ENCODE data around the gene DENND10. TPM values are rescaled to one million over a fixed set of nuclear protein-coding genes. Genes with fewer than 3 reads are reported as not detected.
A peak's percentile ranks its signal among the peaks of the same experiment; 100 is the strongest.
"Not testable (repeated sequence)": the region's sequence is repeated elsewhere in the genome, so short reads cannot be mapped to it uniquely, and the experiment has no call there.

Gene DENND10
- total RNA-seq, 1 donor = 102 TPM

DNA sequence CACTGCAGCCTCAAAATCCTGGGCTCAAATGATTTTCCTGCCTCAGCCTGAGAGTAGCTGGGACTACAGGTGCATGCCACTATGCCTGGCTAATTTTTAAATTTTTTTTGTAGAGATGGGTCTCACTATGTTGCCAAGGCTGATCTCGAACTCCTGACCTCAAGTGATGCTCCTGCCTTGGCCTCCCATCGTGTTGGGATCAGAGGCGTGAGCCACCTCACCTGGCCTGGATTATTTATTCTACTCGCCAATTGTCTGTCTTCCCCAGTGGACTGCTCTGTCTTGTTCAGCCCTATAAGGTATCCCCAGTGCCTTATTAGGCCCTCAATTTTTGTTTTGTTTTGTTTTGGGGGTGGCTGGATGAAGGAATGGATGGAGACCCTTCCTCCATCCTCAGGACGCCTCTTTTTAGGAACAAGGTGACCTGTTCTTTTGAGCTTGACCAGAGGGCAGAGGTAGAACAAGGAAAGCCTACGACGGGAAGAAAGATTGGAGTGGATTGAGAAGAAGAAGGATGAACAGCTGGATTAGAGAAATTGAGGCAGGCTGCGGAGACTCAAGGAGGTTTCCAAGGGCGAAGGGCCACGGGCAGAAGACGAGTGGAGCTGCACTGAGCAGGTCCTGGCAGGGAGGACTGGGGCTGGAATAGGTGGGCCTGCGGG, 541 bp upstream of the DENND10 start:
- Histone ChIP-seq H3K36me3 (ENCODE audit: insufficient read depth, low read length) (peaks cover 4% of the 10 kb centered on the region), H2AFZ (ENCODE audit: low read length) (peak overlapping the region; percentile 62), H3K4me2 (ENCODE audit: insufficient read depth, low read length) (peak overlapping the region; percentile 39), H4K20me1 (ENCODE audit: insufficient read depth, low read length) (no peaks in the 10 kb centered on the region), H3K79me2 (ENCODE audit: insufficient read depth, low read length) (peaks cover 29% of the 10 kb centered on the region), H3K27me3 (ENCODE audit: insufficient read depth, low read length) (no peaks in the 10 kb centered on the region), H3K4me1 (ENCODE audit: insufficient read depth, low read length) (peaks cover 11% of the 10 kb centered on the region), H3K9me3 (ENCODE audit: low read depth, low read length) (no peaks in the 10 kb centered on the region), H3K27ac (ENCODE audit: low read depth, low read length) (no peak overlapping the region), H3K4me3 (ENCODE audit: insufficient read depth, low read length) (no peak overlapping the region)
- TF ChIP-seq, protein P1, sequence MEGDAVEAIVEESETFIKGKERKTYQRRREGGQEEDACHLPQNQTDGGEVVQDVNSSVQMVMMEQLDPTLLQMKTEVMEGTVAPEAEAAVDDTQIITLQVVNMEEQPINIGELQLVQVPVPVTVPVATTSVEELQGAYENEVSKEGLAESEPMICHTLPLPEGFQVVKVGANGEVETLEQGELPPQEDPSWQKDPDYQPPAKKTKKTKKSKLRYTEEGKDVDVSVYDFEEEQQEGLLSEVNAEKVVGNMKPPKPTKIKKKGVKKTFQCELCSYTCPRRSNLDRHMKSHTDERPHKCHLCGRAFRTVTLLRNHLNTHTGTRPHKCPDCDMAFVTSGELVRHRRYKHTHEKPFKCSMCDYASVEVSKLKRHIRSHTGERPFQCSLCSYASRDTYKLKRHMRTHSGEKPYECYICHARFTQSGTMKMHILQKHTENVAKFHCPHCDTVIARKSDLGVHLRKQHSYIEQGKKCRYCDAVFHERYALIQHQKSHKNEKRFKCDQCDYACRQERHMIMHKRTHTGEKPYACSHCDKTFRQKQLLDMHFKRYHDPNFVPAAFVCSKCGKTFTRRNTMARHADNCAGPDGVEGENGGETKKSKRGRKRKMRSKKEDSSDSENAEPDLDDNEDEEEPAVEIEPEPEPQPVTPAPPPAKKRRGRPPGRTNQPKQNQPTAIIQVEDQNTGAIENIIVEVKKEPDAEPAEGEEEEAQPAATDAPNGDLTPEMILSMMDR (IDR thresholded peaks at IDR 0.05; ENCODE audit: extremely low read depth, low read depth, low read length) = no peak
- peak; percentile 57 for DNase-seq (ENCODE audit: insufficient read length, low spot score, missing footprints)

DNA sequence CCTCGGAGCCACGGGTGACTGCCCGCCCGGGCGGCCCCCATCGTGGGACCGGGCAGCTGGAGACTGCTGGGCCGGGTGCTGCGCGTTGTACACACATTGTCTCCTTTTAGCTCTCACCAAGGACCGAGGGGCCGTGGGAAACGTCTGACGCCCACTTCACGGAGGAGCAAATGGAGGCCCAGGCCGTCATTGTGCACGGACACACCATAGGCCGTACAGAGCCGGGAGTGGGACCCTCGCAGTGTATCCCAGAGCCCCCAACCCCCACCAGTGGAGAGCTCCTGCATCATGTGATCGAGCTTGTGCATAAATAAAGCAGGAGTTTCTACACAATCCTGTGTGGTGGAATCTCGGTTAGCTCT, 722 bp downstream of the DENND10 start:
- peaks cover 14% of the 10 kb centered on the region for H3K36me3 ChIP-seq (ENCODE audit: insufficient read depth, low read length)
- peak overlapping the region; percentile 89 for H3K4me2 ChIP-seq (ENCODE audit: insufficient read depth, low read length)
- H3K27ac ChIP-seq (ENCODE audit: low read depth, low read length) = no peak overlapping the region
- H4K20me1 ChIP-seq (ENCODE audit: insufficient read depth, low read length) = no peaks in the 10 kb centered on the region
- H3K79me2 ChIP-seq (ENCODE audit: insufficient read depth, low read length) = peaks cover 29% of the 10 kb centered on the region
- peak overlapping the region; percentile 79 for H3K4me3 ChIP-seq (ENCODE audit: insufficient read depth, low read length)
- peaks cover 11% of the 10 kb centered on the region for H3K4me1 ChIP-seq (ENCODE audit: insufficient read depth, low read length)
- peak; percentile 86 for DNase-seq (ENCODE audit: insufficient read length, low spot score, missing footprints)
- H2AFZ ChIP-seq (ENCODE audit: low read length) = peak overlapping the region; percentile 77
- no peaks in the 10 kb centered on the region for H3K27me3 ChIP-seq (ENCODE audit: insufficient read depth, low read length)
- no peaks in the 10 kb centered on the region for H3K9me3 ChIP-seq (ENCODE audit: low read depth, low read length)
- TF ChIP-seq, protein P1 (IDR thresholded peaks at IDR 0.05; ENCODE audit: extremely low read depth, low read depth, low read length) = no peak

DNA sequence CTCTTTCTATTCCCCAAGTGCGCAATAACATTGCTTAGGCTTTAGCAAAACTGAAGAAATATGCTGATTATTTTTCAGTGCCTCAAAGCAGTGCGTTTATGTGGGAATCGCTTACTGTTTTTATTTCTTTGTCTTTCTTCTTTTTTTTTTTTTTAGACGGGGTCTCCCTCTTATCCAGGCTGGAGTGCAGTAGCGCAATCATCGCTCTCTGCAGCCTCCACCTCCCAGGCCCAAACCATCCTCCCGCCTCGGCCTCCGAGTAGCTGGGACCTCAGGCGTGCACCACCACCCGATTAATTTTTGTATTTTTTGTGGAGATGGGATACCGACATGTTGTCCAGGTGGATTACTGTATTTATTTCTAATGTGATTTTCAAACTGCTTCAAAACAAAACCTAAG, 1.2 kb downstream of the DENND10 start:
- peaks cover 20% of the 10 kb centered on the region for H3K36me3 ChIP-seq (ENCODE audit: insufficient read depth, low read length)
- no peaks in the 10 kb centered on the region for H4K20me1 ChIP-seq (ENCODE audit: insufficient read depth, low read length)
- TF ChIP-seq, protein P1 (IDR thresholded peaks at IDR 0.05; ENCODE audit: extremely low read depth, low read depth, low read length) = no peak
- H3K27me3 ChIP-seq (ENCODE audit: insufficient read depth, low read length) = no peaks in the 10 kb centered on the region
- no peak overlapping the region for H2AFZ ChIP-seq (ENCODE audit: low read length)
- H3K4me1 ChIP-seq (ENCODE audit: insufficient read depth, low read length) = peaks cover 11% of the 10 kb centered on the region
- no peak overlapping the region for H3K27ac ChIP-seq (ENCODE audit: low read depth, low read length)
- H3K9me3 ChIP-seq (ENCODE audit: low read depth, low read length) = no peaks in the 10 kb centered on the region
- peaks cover 29% of the 10 kb centered on the region for H3K79me2 ChIP-seq (ENCODE audit: insufficient read depth, low read length)
- H3K4me2 ChIP-seq (ENCODE audit: insufficient read depth, low read length) = peak overlapping the region; percentile 89
- no peak for DNase-seq (ENCODE audit: insufficient read length, low spot score, missing footprints)
- peak overlapping the region; percentile 79 for H3K4me3 ChIP-seq (ENCODE audit: insufficient read depth, low read length)

DNA sequence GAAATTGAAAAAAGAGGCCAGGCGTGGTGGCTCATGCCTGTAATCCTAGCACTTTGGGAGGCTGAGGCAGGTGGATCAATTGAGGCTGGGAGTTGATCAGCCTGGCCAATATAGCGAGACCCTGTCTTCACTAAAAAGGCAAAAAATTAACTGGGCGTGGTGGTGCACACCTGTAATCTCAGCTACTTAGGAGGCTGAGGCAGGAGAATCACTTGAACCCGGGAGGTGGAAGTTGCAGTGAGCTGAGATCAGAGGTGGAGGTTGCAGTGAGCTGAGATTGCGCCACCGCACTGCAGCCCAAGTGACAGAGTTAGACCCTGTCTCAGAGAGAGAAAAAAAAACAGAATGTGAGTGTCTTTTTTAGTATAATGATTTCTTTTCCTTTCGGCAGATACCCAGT, 2.0 kb downstream of the DENND10 start:
- H4K20me1 ChIP-seq (ENCODE audit: insufficient read depth, low read length); DNase-seq (ENCODE audit: insufficient read length, low spot score, missing footprints); H3K4me3 ChIP-seq (ENCODE audit: insufficient read depth, low read length): not testable (repeated sequence)

DNA sequence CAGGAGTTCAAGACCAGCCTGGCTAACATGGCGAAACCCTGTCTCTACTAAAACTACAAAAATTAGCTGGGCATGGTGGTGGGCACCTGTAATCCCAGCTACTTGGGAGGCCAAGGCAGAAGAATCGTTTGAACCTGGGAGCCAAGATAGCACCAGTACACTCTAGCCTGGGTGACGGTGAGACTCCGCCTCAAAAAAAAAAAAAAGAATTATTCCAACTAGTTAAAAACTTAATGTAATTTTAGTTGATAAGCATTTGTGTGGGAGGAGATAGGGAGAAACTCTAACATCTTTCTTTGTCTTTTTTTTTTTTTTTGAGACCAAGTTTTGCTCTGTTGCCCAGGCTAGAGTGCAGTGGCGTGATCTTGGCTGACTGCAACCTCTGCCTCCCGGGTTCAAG, 3.2 kb downstream of the DENND10 start:
- not testable (repeated sequence) for H4K20me1 ChIP-seq (ENCODE audit: insufficient read depth, low read length); H2AFZ ChIP-seq (ENCODE audit: low read length); H3K27ac ChIP-seq (ENCODE audit: low read depth, low read length); H3K4me3 ChIP-seq (ENCODE audit: insufficient read depth, low read length); H3K9me3 ChIP-seq (ENCODE audit: low read depth, low read length); DNase-seq (ENCODE audit: insufficient read length, low spot score, missing footprints); H3K4me2 ChIP-seq (ENCODE audit: insufficient read depth, low read length); H3K27me3 ChIP-seq (ENCODE audit: insufficient read depth, low read length)
- peaks cover 29% of the 10 kb centered on the region for H3K79me2 ChIP-seq (ENCODE audit: insufficient read depth, low read length)
- H3K36me3 ChIP-seq (ENCODE audit: insufficient read depth, low read length) = peaks cover 28% of the 10 kb centered on the region
- H3K4me1 ChIP-seq (ENCODE audit: insufficient read depth, low read length) = peaks cover 22% of the 10 kb centered on the region

More for the DNA sequence above, 2.0 kb downstream of the DENND10 start:
- not testable (repeated sequence) for H2AFZ ChIP-seq (ENCODE audit: low read length); H3K4me2 ChIP-seq (ENCODE audit: insufficient read depth, low read length); H3K27me3 ChIP-seq (ENCODE audit: insufficient read depth, low read length); H3K27ac ChIP-seq (ENCODE audit: low read depth, low read length); H3K9me3 ChIP-seq (ENCODE audit: low read depth, low read length)
- H3K79me2 ChIP-seq (ENCODE audit: insufficient read depth, low read length) = peaks cover 29% of the 10 kb centered on the region
- peaks cover 27% of the 10 kb centered on the region for H3K36me3 ChIP-seq (ENCODE audit: insufficient read depth, low read length)
- peaks cover 11% of the 10 kb centered on the region for H3K4me1 ChIP-seq (ENCODE audit: insufficient read depth, low read length)

DNA sequence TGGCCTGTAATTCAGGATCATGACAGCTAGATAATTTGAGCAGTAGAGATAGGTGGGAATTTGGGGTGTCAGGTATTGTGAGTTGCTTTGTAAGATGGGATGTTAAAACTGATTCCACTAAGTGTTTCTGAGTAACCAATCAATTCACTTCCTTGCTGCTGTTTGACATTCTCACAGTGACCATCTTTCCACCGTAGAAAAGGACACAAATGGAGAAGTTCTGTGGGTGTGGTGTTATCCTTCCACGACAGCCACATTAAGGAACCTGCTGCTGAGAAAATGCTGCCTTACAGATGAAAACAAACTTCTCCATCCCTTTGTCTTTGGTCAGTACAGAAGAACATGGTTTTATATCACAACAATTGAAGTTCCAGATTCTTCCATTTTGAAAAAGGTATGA, 3.9 kb downstream of the DENND10 start:
- DNase-seq (ENCODE audit: insufficient read length, low spot score, missing footprints); H2AFZ ChIP-seq (ENCODE audit: low read length); H3K9me3 ChIP-seq (ENCODE audit: low read depth, low read length); H3K4me3 ChIP-seq (ENCODE audit: insufficient read depth, low read length); H3K27ac ChIP-seq (ENCODE audit: low read depth, low read length); H3K27me3 ChIP-seq (ENCODE audit: insufficient read depth, low read length); H3K4me2 ChIP-seq (ENCODE audit: insufficient read depth, low read length); H4K20me1 ChIP-seq (ENCODE audit: insufficient read depth, low read length): not testable (repeated sequence)
- Histone ChIP-seq H3K36me3 (ENCODE audit: insufficient read depth, low read length) (peaks cover 32% of the 10 kb centered on the region), H3K4me1 (ENCODE audit: insufficient read depth, low read length) (peaks cover 28% of the 10 kb centered on the region), H3K79me2 (ENCODE audit: insufficient read depth, low read length) (peaks cover 29% of the 10 kb centered on the region)
